Mucosa of stomach (tissue), 1 donor: ENCODE data around the gene FILIP1L.

Source experiments
- H3K27me3 ChIP-seq: one replicate; pipeline ENCODE4 v1.7.0; 2013; ENCODE audit warnings: mild to moderate bottlenecking, low read length; ENCODE audit not compliant: control insufficient read depth, insufficient read depth
- H3K36me3 ChIP-seq: one replicate; pipeline ENCODE4 v1.7.0; 2013; ENCODE audit warnings: low read length; ENCODE audit not compliant: control insufficient read depth, insufficient read depth
- H3K4me1 ChIP-seq: one replicate; pipeline ENCODE4 v1.7.0; 2013; ENCODE audit warnings: mild to moderate bottlenecking, low read length; ENCODE audit not compliant: control insufficient read depth, insufficient read depth
- H3K4me3 ChIP-seq: one replicate; pipeline ENCODE4 v1.7.0; 2013; ENCODE audit warnings: low read length
- H3K9ac ChIP-seq: one replicate; pipeline ENCODE4 v1.7.0; 2013; ENCODE audit warnings: mild to moderate bottlenecking, low read length, moderate library complexity
- H3K9me3 ChIP-seq: one replicate; pipeline ENCODE4 v1.7.0; 2013; ENCODE audit warnings: mild to moderate bottlenecking, low read length, moderate library complexity; ENCODE audit not compliant: control insufficient read depth
- donor health status: Pancreatic carcinoma.

The FILIP1L gene

GRCh38 chr3:100079328-100079727, 35.0 kb downstream of the FILIP1L start:
- H3K4me1 ChIP-seq: peaks cover 14% of the 10 kb centered on the region
- H3K27me3 ChIP-seq: no peaks in the 10 kb centered on the region
- no peak overlapping the region for H3K4me3 ChIP-seq
- no peaks in the 10 kb centered on the region for H3K9me3 ChIP-seq
- no peaks in the 10 kb centered on the region for H3K36me3 ChIP-seq
- no peak overlapping the region for H3K9ac ChIP-seq

- no peaks in the 10 kb centered on the region for H3K36me3 ChIP-seq
- no peak overlapping the region for H3K9ac ChIP-seq
- H3K4me3 ChIP-seq: no peak overlapping the region
- H3K27me3 ChIP-seq: no peaks in the 10 kb centered on the region
- peaks cover 9% of the 10 kb centered on the region for H3K4me1 ChIP-seq
- no peaks in the 10 kb centered on the region for H3K9me3 ChIP-seq
These were observed 37.4 kb downstream of the FILIP1L start for GRCh38 chr3:100076731-100077529.

DNA sequence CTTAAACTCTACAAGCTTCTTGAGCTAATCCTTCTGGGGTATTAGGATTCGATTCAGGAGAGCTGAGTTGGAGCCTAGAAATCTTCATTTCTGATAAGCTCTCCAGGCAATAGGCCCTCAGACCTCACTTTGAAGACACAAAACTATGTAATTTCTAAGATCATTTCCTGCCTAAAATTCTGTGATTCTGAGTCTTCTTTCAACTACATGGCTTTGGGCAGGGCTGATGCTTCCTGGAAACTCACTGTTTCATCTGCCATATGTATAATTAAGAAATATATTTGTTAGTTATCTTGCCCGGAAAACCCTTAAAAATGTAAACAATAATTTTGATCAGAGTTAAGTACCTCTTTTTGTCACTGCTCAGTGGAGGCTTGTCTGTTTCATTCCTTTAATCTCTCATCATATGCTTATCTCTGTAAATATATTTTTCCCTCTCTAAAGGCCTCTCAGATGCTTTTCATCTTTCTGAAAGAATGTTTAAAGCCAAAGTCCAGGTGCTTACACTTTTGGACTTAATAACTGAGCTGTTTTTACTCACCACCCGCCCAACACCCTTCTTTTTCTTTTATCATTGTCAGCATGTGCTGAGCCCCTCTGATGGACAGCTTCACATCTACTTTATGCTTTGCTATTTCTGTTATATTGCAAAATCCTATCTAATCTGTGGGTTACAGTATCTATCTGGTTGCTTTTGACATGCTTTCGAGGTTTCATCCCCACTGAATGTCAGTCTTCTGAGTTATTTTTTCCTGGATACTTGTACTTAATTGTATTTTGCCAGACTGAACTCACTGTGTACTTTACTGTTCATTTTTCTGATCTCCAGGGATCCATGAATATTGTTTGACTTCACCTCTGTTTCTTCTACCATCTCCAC, 38.2 kb downstream of the FILIP1L start:
- no peak overlapping the region for H3K9ac ChIP-seq
- no peaks in the 10 kb centered on the region for H3K9me3 ChIP-seq
- no peaks in the 10 kb centered on the region for H3K27me3 ChIP-seq
- peaks cover 9% of the 10 kb centered on the region for H3K4me1 ChIP-seq
- no peak overlapping the region for H3K4me3 ChIP-seq
- no peaks in the 10 kb centered on the region for H3K36me3 ChIP-seq

GRCh38 chr3:100075196-100075595, 39.1 kb downstream of the FILIP1L start:
- Histone ChIP-seq H3K9me3 (no peaks in the 10 kb centered on the region), H3K36me3 (no peaks in the 10 kb centered on the region), H3K9ac (no peak overlapping the region), H3K27me3 (no peaks in the 10 kb centered on the region), H3K4me1 (peaks cover 9% of the 10 kb centered on the region), H3K4me3 (no peak overlapping the region)

DNA sequence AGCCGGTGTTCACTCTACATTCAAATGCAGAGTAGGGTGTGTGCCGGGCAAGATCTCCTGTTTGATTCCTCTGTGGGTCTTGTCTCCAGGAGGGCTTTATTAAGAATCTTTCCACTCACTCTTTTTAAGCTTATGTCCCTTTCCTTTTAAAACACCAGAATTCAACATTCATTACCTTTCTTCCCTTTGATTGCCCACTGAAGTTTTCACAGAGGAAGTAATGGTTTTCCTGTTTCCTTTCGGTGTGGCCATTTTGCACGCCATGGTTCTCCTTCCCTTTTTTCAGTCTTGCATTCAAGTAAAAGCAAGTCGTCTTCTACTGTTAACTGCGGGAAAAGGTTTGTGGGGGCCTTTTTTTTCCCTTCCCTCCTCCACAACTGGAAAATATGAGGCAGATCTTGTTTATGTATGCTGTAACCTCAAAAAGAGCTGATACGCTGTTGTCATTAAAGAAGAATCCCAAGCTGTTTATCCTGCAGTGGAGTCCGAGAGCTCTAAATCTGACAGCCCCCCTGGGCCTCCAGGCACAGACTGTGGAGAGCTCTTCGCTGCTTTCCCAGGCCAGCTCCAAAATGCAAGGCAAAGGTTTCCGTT, 40.5 kb downstream of the FILIP1L start:
- H3K9ac ChIP-seq: peak overlapping the region; percentile 27

GRCh38 chr3:100073049-100073713, 41.1 kb downstream of the FILIP1L start:
- Histone ChIP-seq H3K4me1 (peaks cover 9% of the 10 kb centered on the region), H3K4me3 (no peak overlapping the region), H3K9me3 (no peaks in the 10 kb centered on the region), H3K27me3 (no peaks in the 10 kb centered on the region), H3K9ac (peak overlapping the region; percentile 27), H3K36me3 (no peaks in the 10 kb centered on the region)

More for the DNA sequence above, 40.5 kb downstream of the FILIP1L start:
- H3K9me3 ChIP-seq: no peaks in the 10 kb centered on the region
- H3K4me3 ChIP-seq: no peak overlapping the region
- no peaks in the 10 kb centered on the region for H3K27me3 ChIP-seq
- peaks cover 9% of the 10 kb centered on the region for H3K4me1 ChIP-seq
- no peaks in the 10 kb centered on the region for H3K36me3 ChIP-seq

DNA sequence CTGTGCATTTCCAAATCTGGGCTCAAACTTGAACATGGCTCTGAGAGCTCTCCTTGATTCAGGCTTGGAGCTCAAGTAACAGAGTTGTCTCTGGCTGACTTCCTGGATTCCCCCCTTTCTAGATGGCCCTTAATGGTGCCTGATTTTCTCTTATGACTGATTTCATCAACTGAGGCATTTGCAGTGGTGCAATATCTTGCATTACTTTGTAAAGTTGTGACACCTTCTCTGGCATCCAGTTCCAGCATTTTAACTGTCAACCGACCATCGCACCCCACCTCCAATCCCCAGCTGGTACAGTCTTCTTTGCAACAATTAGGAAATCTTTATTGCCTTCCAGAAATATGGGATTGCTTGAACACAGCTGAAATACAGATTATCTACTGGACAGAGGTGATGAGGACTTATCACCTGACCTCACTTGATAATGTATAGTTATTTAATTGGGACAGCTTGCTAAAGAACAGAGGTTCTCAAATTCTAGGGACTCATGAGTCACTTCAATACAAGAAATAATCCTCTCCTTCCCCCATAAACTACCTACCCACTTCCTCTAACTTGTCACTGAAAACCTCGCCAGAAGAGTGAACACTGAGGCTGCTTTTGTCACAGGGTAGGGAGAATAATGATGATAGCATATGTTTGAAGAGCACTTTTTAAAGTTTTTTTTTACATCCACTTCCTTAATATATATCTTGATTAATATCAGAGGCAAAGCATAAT, 41.8 kb downstream of the FILIP1L start:
- H3K9ac ChIP-seq: no peak overlapping the region
- no peak overlapping the region for H3K4me3 ChIP-seq
- H3K27me3 ChIP-seq: no peaks in the 10 kb centered on the region
- no peaks in the 10 kb centered on the region for H3K36me3 ChIP-seq
- H3K4me1 ChIP-seq: peaks cover 13% of the 10 kb centered on the region
- H3K9me3 ChIP-seq: no peaks in the 10 kb centered on the region

GRCh38 chr3:100069472-100069871, 44.8 kb downstream of the FILIP1L start:
- peaks cover 5% of the 10 kb centered on the region for H3K4me1 ChIP-seq
- no peaks in the 10 kb centered on the region for H3K27me3 ChIP-seq
- no peaks in the 10 kb centered on the region for H3K9me3 ChIP-seq
- no peak overlapping the region for H3K4me3 ChIP-seq
- H3K36me3 ChIP-seq: no peaks in the 10 kb centered on the region
- H3K9ac ChIP-seq: no peak overlapping the region

GRCh38 chr3:100068826-100069225, 45.5 kb downstream of the FILIP1L start:
- Histone ChIP-seq H3K27me3 (no peaks in the 10 kb centered on the region), H3K4me3 (no peak overlapping the region), H3K9me3 (no peaks in the 10 kb centered on the region), H3K9ac (no peak overlapping the region), H3K4me1 (peaks cover 5% of the 10 kb centered on the region), H3K36me3 (no peaks in the 10 kb centered on the region)

DNA sequence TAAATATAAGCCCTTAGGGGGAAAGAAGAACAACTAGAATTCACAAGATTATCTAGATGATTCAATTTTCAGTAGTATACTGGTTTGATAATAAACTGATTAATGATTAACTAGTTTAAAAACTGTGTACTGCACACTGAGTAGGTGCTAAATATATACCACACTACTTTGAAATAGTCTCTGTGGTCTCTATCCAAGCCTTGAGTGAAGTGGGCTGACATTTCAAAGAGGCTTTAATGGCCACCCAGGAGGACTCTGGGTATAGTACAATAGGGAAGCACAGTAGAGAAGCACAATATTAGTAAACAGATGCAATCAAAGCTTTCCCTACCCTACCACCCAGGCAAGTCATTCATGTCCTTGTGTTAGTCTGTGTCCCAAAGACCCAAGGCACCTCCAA, 46.7 kb downstream of the FILIP1L start:
- H3K27me3 ChIP-seq: no peaks in the 10 kb centered on the region
- no peaks in the 10 kb centered on the region for H3K9me3 ChIP-seq
- H3K9ac ChIP-seq: no peak overlapping the region
- no peaks in the 10 kb centered on the region for H3K36me3 ChIP-seq
- H3K4me3 ChIP-seq: no peak overlapping the region
- peaks cover 5% of the 10 kb centered on the region for H3K4me1 ChIP-seq

DNA sequence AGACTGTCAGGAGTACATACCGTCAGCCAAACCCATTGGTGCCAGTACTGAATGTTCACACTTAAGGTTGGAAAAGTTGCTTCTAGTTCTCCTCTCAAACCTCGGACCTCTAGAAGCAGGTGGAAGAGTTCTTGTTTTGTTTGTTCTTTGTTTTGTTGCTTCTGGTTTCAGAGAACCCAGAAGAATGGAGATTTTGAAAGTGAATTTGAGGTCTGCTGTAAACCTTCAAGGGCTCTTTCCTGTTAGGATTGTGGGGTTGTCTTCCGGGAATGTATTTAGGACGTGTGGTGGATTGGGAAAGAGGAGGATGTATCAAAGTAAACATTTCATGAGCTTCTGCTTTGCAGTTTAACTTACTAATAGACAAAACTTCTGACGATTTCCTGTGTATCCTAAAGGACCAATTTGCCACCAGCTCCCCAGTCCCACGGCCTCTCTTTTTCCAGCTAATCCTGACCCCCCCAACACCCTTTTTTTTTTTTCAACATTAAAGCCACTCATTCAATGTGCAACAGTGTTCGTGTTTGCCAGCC, 50.3 kb downstream of the FILIP1L start:
- no peak overlapping the region for H3K9ac ChIP-seq
- peaks cover 5% of the 10 kb centered on the region for H3K4me1 ChIP-seq
- H3K4me3 ChIP-seq: no peak overlapping the region
- H3K9me3 ChIP-seq: no peaks in the 10 kb centered on the region
- H3K27me3 ChIP-seq: no peaks in the 10 kb centered on the region
- H3K36me3 ChIP-seq: no peaks in the 10 kb centered on the region
